ENCODE data around the gene NPHP3. TPM values are rescaled to one million over a fixed set of nuclear protein-coding genes. Genes with fewer than 3 reads are reported as not detected.
A peak's percentile ranks its signal among the peaks of the same experiment; 100 is the strongest.

The NPHP3 gene
- total RNA-seq, 1 experiment from 2014 or later: 5.8 TPM

- H3K36me3 ChIP-seq (ENCODE audit: insufficient read depth, low read length, poor library complexity, severe bottlenecking): no peaks in the 10 kb centered on the region
- H3K27me3 ChIP-seq (replicated peaks; ENCODE audit: insufficient read depth, low read depth, low read length, poor library complexity): peaks cover 48% of the 10 kb centered on the region
- no peak overlapping the region for H3K27ac ChIP-seq (ENCODE audit: low read depth, low read length, poor library complexity, severe bottlenecking)
- H3K4me3 ChIP-seq (ENCODE audit: low read depth, low read length, poor library complexity, severe bottlenecking): no peak overlapping the region
- ChIA-PET CTCF (no interaction called here), POLR2A (ENCODE audit: low non-redundant PET) (no interaction called here)
- TF ChIP-seq CTCF (conservative IDR thresholded peaks at IDR 0.05; ENCODE audit: low read depth, low read length): no peak
- TF ChIP-seq EZH2 (IDR thresholded peaks at IDR 0.05; ENCODE audit: borderline replicate concordance, low read depth, low read length, poor library complexity, severe bottlenecking): no peak
- no peaks in the 10 kb centered on the region for H3K4me1 ChIP-seq (ENCODE audit: insufficient read depth, low read length, poor library complexity, severe bottlenecking)
- no peaks in the 10 kb centered on the region for H3K9me3 ChIP-seq (ENCODE audit: low read depth, low read length, poor library complexity, severe bottlenecking)
- DNase-seq (ENCODE audit: low spot score): no peak
- no TSS peak for BruUV-seq (replicated peaks)
- intact Hi-C loops (cut with micrococcal nuclease; ENCODE audit: unreplicated experiment): no loop called here
These were observed 16.1 kb upstream of the NPHP3 start for GRCh38 chr3:132738314-132738713.

GRCh38 chr3:132735589-132735988 lies 13.4 kb upstream of the NPHP3 start:
- no peaks in the 10 kb centered on the region for H3K36me3 ChIP-seq (ENCODE audit: insufficient read depth, low read length, poor library complexity, severe bottlenecking)
- TF ChIP-seq CTCF (conservative IDR thresholded peaks at IDR 0.05; ENCODE audit: low read depth, low read length) (no peak), EZH2 (IDR thresholded peaks at IDR 0.05; ENCODE audit: borderline replicate concordance, low read depth, low read length, poor library complexity, severe bottlenecking) (no peak)
- BruUV-seq (replicated peaks): no TSS peak
- H3K4me3 ChIP-seq (ENCODE audit: low read depth, low read length, poor library complexity, severe bottlenecking): no peak overlapping the region
- H3K9me3 ChIP-seq (ENCODE audit: low read depth, low read length, poor library complexity, severe bottlenecking): no peaks in the 10 kb centered on the region
- intact Hi-C loops (cut with micrococcal nuclease; ENCODE audit: unreplicated experiment): no loop called here
- CTCF ChIA-PET: no interaction called here
- no peak for DNase-seq (ENCODE audit: low spot score)
- H3K4me1 ChIP-seq (ENCODE audit: insufficient read depth, low read length, poor library complexity, severe bottlenecking): no peaks in the 10 kb centered on the region
- POLR2A ChIA-PET (ENCODE audit: low non-redundant PET): no interaction called here
- peaks cover 71% of the 10 kb centered on the region for H3K27me3 ChIP-seq (replicated peaks; ENCODE audit: insufficient read depth, low read depth, low read length, poor library complexity)
- no peak overlapping the region for H3K27ac ChIP-seq (ENCODE audit: low read depth, low read length, poor library complexity, severe bottlenecking)

GRCh38 chr3:132730891-132731580 lies 8.8 kb upstream of the NPHP3 start:
- intact Hi-C loops (cut with micrococcal nuclease; ENCODE audit: unreplicated experiment): loop anchor here (1.0 to 2.0 kb wide), 3 partner anchors 310 to 692 kb away; no protein-coding TSS in a partner anchor
- TF ChIP-seq EZH2 (IDR thresholded peaks at IDR 0.05; ENCODE audit: borderline replicate concordance, low read depth, low read length, poor library complexity, severe bottlenecking): no peak
- TF ChIP-seq CTCF (conservative IDR thresholded peaks at IDR 0.05; ENCODE audit: low read depth, low read length): peak; percentile 57
- DNase-seq (ENCODE audit: low spot score): peak; percentile 61
- Histone ChIP-seq H3K27me3 (replicated peaks; ENCODE audit: insufficient read depth, low read depth, low read length, poor library complexity) (peaks cover 42% of the 10 kb centered on the region), H3K9me3 (ENCODE audit: low read depth, low read length, poor library complexity, severe bottlenecking) (no peaks in the 10 kb centered on the region), H3K27ac (ENCODE audit: low read depth, low read length, poor library complexity, severe bottlenecking) (no peak overlapping the region), H3K4me3 (ENCODE audit: low read depth, low read length, poor library complexity, severe bottlenecking) (no peak overlapping the region), H3K36me3 (ENCODE audit: insufficient read depth, low read length, poor library complexity, severe bottlenecking) (no peaks in the 10 kb centered on the region), H3K4me1 (ENCODE audit: insufficient read depth, low read length, poor library complexity, severe bottlenecking) (no peaks in the 10 kb centered on the region)
- ChIA-PET CTCF (interaction anchor here (0.5 to 1.6 kb wide), 6 partner anchors 14 to 693 kb away, joined by 3 to 13 read pairs (median 4); no protein-coding TSS in a partner anchor), POLR2A (ENCODE audit: low non-redundant PET) (interaction anchor here (0.6 kb wide), 1 partner anchor 14 kb away, joined by 9 read pairs; no protein-coding TSS in a partner anchor)
- BruUV-seq (replicated peaks): no TSS peak

All from A673 (cell line).